SK-N-SH treated with all-trans-retinoic acid at 6 μM for 48 hours (cell line): ENCODE results near the gene STAT6.

Source experiments
- ATAC-seq: fragments of 200-7000 bp; cut with Tn5 transposase; 3 replicates; pipeline ENCODE4 v1.9.1; 2020; ENCODE audit warnings: mild to moderate bottlenecking, moderate library complexity
- CSDC2 ChIP-seq: fragments of 250-450 bp; sonication (Bioruptor Pico); IDR thresholded peaks from 2 replicates; pipeline ENCODE4 v1.5.0; 2020; ENCODE audit warnings: mild to moderate bottlenecking, moderate library complexity
- CSRNP3 ChIP-seq: fragments of 250-450 bp; sonication (Bioruptor Pico); IDR thresholded peaks from 2 replicates; pipeline ENCODE4 v1.5.1; 2021; ENCODE audit warnings: mild to moderate bottlenecking, moderate library complexity
- ESRRG ChIP-seq: fragments of 250-450 bp; sonication (Bioruptor Pico); IDR thresholded peaks from 2 replicates; pipeline ENCODE4 v1.6.1; 2021; ENCODE audit warnings: mild to moderate bottlenecking
- ISL1 ChIP-seq: fragments of 250-450 bp; sonication (Bioruptor Pico); IDR thresholded peaks from 2 replicates; pipeline ENCODE4 v2.1.2; 2022; ENCODE audit warnings: mild to moderate bottlenecking, moderate library complexity
- OSR1 ChIP-seq: fragments of 250-450 bp; sonication (Bioruptor Pico); IDR thresholded peaks from 2 replicates; pipeline ENCODE4 v1.8.0; 2022; ENCODE audit warnings: moderate library complexity, mild to moderate bottlenecking, inconsistent platforms
- PATZ1 ChIP-seq: fragments of 250-450 bp; sonication (Bioruptor Pico); IDR thresholded peaks from 2 replicates; pipeline ENCODE4 v1.8.0; 2020; ENCODE audit warnings: mild to moderate bottlenecking, moderate library complexity, borderline replicate concordance
- POU6F1 ChIP-seq: fragments of 250-450 bp; sonication (Bioruptor Pico); IDR thresholded peaks from 2 replicates; pipeline ENCODE4 v1.8.0; 2021; ENCODE audit warnings: low read depth, mild to moderate bottlenecking, moderate library complexity, borderline replicate concordance
- PPARA ChIP-seq: fragments of 250-450 bp; sonication (Bioruptor Pico); IDR thresholded peaks from 2 replicates; pipeline ENCODE4 v1.5.0; 2020; ENCODE audit warnings: mild to moderate bottlenecking, borderline replicate concordance
- RARB ChIP-seq: fragments of 250-450 bp; sonication (Bioruptor Pico); IDR thresholded peaks from 2 replicates; pipeline ENCODE4 v1.8.0; 2021; ENCODE audit warnings: mild to moderate bottlenecking, moderate library complexity
- ZC3H10 ChIP-seq: fragments of 250-450 bp; sonication (Bioruptor Pico); IDR thresholded peaks from 2 replicates; pipeline ENCODE4 v1.5.1; 2021; ENCODE audit warnings: mild to moderate bottlenecking, moderate library complexity
- ZFP3 ChIP-seq: fragments of 250-450 bp; sonication (Bioruptor Pico); IDR thresholded peaks from 2 replicates; pipeline ENCODE4 v1.5.0; 2020; ENCODE audit warnings: mild to moderate bottlenecking, moderate library complexity
- ZFP30 ChIP-seq: fragments of 450-650 bp; formaldehyde crosslinking; IDR thresholded peaks from 2 replicates; pipeline ENCODE4 v1.5.0; 2022; ENCODE audit warnings: mild to moderate bottlenecking, moderate library complexity
- ZNF565 ChIP-seq: fragments of 450-650 bp; formaldehyde crosslinking; conservative IDR thresholded peaks from 2 replicates; pipeline ENCODE4 v1.5.0; 2020; ENCODE audit warnings: low read depth, mild to moderate bottlenecking, moderate library complexity
- ZNF70 ChIP-seq: fragments of 450-650 bp; formaldehyde crosslinking; IDR thresholded peaks from 2 replicates; pipeline ENCODE4 v1.5.0; 2020; ENCODE audit warnings: mild to moderate bottlenecking, moderate library complexity
- TF ChIP-seq, protein P1 (sequence below): fragments of 250-450 bp; sonication (Bioruptor Pico); IDR thresholded peaks from 2 replicates; pipeline ENCODE4 v1.5.1; 2020; ENCODE audit warnings: low read depth, mild to moderate bottlenecking, moderate library complexity

STAT6 gene

DNA sequence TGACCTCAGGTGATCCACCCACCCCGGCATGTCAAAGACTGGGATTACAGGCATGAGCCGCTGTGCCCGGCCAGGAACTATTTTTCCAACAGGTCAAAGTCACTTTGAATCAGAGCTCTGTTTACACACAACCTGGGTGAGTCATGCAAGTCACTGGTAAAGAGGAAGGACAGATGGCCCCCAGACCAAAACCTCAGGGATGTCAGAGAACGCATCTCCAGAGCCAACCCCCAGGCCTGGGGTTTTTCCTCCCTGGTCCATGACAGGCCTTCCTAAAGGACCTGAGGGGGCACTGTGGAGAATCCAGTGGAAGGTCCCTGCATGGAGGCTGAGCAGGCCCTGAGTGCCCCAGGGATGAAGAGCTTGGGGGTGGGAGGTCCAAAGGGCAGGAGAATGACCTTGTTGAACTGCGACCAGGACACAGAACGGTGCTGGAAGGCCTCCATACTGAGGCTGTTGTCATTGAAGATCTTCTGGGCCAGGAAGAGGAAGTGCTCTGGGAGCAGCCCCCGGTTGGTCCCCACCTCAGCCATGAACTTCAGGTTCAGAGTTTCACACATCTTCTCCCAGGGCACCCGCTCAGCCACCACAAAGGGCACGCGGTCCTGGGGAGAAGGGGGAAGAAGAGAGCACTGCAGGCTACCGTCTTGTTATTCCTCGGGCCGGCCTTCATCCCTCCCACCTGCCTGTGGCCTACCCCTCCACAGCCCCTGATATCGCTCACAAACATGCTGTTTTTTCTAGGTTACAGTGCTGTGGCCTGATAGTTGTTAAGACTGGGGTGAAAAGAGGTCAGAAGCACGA lies 9.1 kb downstream of the STAT6 start (continued):
- TF ChIP-seq ZNF70 (CRISPR knock-in tag) (no peak), ESRRG (no peak), OSR1 (CRISPR knock-in tag) (no peak), ZFP3 (CRISPR knock-in tag) (no peak), ZC3H10 (CRISPR knock-in tag) (no peak)

DNA sequence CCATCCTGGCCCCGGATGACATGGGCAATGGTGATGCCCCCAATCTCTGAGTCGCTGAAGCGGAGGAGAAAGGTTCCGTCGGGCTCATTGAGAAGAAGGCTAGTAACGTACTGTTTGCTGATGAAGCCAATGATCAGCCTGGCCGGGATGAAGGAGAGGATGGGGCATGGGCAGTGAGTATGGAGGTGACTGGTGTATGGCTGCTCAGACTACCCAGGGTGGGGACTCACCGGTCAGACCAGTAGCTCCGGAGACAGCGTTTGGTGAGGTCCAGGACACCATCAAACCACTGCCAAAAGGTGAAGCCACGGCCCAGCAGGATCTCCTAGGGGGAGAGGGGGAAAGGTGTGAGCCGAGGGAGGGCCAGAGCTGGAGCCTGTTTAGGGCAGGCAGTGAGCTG lies 11.4 kb downstream of the STAT6 start:
- no peak for ATAC-seq
- TF ChIP-seq PPARA (no peak), CSDC2 (CRISPR knock-in tag) (no peak), ESRRG (no peak), RARB (CRISPR knock-in tag) (no peak), ISL1 (CRISPR knock-in tag) (no peak)
- TF ChIP-seq, protein P1, sequence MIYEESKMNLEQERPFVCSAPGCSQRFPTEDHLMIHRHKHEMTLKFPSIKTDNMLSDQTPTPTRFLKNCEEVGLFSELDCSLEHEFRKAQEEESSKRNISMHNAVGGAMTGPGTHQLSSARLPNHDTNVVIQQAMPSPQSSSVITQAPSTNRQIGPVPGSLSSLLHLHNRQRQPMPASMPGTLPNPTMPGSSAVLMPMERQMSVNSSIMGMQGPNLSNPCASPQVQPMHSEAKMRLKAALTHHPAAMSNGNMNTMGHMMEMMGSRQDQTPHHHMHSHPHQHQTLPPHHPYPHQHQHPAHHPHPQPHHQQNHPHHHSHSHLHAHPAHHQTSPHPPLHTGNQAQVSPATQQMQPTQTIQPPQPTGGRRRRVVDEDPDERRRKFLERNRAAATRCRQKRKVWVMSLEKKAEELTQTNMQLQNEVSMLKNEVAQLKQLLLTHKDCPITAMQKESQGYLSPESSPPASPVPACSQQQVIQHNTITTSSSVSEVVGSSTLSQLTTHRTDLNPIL (CRISPR knock-in tag), result no peak

DNA sequence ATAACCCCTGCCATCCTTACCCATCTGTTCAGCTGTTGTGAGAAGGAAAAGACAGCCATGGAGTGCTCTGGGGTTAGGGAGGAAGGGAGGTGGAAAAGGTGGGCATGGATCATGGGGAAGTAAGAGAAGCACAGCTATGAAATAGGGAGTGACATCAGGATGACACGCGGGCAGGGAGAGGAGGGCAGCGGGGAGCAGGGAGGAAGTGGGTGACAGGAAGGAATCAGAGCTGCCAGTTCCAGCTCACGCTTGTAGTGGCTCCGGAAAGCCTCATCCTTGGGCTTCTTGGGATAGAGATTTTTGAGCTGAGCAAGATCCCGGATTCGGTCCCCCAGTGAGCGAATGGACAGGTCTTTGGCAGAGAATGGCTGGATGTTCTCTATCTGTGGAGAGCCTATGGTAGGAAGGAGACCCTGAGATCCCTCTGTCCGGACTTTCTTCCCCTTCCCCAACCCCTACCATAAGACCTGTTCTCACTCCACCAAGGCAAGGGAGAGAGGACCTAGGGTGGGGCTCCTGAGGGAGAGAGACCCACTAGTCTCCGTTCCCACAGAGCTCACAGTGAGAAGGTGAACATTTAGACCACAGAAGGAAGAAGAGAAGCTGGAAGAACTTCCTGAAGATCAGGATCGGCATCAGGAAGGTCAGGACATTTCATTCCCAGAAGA lies 12.0 kb downstream of the STAT6 start:
- TF ChIP-seq CSRNP3 (CRISPR knock-in tag) (no peak), ZC3H10 (CRISPR knock-in tag) (no peak)
- ATAC-seq, result no peak

GRCh38 chr12:57098546-57098945 lies 12.6 kb downstream of the STAT6 start:
- TF ChIP-seq ZNF565 (CRISPR knock-in tag) (no peak), ZNF70 (CRISPR knock-in tag) (no peak), CSDC2 (CRISPR knock-in tag) (no peak), PATZ1 (CRISPR knock-in tag) (no peak), POU6F1 (no peak)
- TF ChIP-seq, protein P1 (CRISPR knock-in tag), result no peak
- ATAC-seq, result no peak

DNA sequence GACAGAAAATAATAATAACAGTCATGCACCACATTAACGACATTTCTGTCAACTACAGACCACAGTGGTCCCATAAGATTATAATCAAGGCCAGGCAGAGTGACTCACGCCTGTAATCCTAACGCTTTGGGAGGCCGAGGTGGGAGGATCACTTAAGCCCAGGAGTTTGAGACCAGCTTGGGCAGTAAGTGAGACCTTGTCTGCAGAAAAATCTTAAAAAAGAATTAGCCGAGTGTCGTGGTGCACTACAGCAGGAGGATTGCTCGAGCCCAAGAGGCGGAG lies 13.7 kb downstream of the STAT6 start:
- no peak for ATAC-seq
- TF ChIP-seq PPARA (no peak), ZFP30 (no peak), OSR1 (CRISPR knock-in tag) (no peak), ISL1 (CRISPR knock-in tag) (no peak), ZC3H10 (CRISPR knock-in tag) (no peak)
